Germinal center (tissue), 1 donor: ENCODE results near the gene EXOC4.
"Not testable (repeated sequence)": the region's sequence is repeated elsewhere in the genome, so short reads cannot be mapped to it uniquely, and the experiment has no call there.

Experiments
- DNase-seq: peaks from one replicate; pipeline ENCODE4 v3.0.0; 2012; ENCODE audit warnings: mixed read lengths, low spot score

Gene EXOC4

DNA sequence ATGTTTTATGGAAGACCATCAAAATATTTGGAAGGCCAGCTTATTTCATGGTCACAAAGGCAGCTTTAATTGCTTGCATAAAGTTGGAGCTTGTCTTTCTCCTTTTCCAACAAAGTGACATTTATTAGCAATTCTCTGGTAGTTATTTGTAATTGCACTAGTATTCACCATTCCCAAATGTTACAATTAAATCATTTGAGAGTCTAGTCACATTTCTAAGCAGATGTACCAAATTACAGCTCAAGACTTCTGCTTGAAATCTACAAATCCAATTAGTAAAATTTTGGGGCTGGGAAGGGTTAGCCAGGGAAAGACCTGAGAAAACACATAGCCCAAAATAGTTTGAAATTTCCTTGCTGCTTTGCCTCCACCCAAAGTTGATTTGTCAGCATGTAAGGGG lies 498.2 kb downstream of the EXOC4 start:
- no peak for DNase-seq

DNA sequence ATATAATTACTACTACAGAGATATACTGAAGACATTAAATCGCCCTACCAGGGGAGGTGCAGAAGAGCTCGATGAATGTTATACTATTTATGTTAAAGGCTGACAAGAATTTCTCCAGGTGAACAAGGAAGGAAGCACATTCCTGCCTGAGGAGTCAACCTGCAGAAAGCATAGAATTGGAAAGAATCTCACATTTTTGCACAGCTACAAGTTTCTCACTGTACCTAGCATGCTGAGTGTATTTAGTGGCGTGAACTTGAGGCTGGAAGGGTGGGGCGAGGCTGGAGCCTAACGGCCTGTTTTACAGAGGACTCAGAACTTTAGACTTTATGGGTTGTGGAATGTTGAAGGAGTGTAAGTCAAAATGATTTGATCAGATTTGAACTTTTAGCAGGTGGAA lies 500.6 kb downstream of the EXOC4 start:
- no peak for DNase-seq

- no peak for DNase-seq
These were observed 501.8 kb downstream of the EXOC4 start for GRCh38 chr7:133754708-133755107.

- no peak for DNase-seq
These were observed 503.0 kb downstream of the EXOC4 start for GRCh38 chr7:133755901-133756300.

GRCh38 chr7:133761443-133761842 lies 508.6 kb downstream of the EXOC4 start:
- no peak for DNase-seq

DNA sequence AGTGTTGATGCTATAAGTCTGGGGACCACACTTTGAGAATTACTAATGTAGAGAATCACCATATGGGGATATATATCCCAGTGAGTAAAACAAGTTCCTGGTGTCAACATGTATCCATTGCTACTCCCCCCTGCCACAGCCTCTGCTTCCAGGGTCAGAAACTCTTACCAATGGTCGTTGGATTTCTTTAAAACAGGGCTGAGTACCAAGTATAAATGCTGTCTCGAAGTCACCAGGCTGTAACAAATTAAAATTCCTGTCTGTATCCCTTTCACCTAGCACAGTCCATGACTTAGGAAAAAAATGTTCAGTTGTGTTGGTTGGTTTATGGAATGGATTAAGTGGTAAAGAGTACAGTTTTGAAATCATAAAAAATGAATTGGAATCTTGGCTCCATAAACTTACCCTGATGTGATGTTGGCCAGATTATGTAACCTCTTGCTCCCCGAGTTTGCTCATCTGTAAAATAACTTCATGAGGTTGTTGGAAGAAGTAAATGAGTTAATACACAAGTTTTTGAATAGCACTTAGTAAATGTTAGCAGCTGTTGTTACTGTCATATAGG lies 510.3 kb downstream of the EXOC4 start:
- DNase-seq: no peak

GRCh38 chr7:133769668-133770067 lies 516.8 kb downstream of the EXOC4 start:
- DNase-seq: no peak

- no peak for DNase-seq
These were observed 518.1 kb downstream of the EXOC4 start for GRCh38 chr7:133770863-133771492.

GRCh38 chr7:133771788-133772419 lies 519.0 kb downstream of the EXOC4 start:
- DNase-seq: no peak

GRCh38 chr7:133773601-133774000 lies 520.7 kb downstream of the EXOC4 start:
- DNase-seq: no peak

- DNase-seq: no peak
These were observed 522.3 kb downstream of the EXOC4 start for GRCh38 chr7:133775201-133775600.

- no peak for DNase-seq
These were observed 523.4 kb downstream of the EXOC4 start for GRCh38 chr7:133776266-133776665.

- no peak for DNase-seq
These were observed 524.8 kb downstream of the EXOC4 start for GRCh38 chr7:133777701-133778100.

GRCh38 chr7:133778472-133778871 lies 525.6 kb downstream of the EXOC4 start:
- no peak for DNase-seq

GRCh38 chr7:133779538-133779937 lies 526.7 kb downstream of the EXOC4 start:
- not testable (repeated sequence) for DNase-seq

DNA sequence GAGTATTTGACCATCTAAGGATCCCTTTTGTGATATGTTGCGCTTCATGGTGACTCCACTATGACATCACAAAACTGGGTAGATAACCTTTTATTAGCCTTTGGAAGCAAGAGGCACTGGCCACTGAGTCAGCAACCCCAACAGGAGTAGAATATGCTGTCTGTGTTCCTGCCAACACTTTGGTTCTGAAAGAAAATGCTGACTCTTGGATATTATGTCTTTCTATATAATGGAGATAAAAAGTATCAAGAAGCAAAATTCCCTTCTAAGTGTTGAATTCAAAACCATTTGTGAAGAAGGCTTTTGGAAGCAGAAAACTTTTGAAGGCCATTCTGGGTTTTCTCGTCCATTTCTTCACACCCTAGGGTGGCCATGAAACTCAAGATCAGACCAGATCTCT lies 528.0 kb downstream of the EXOC4 start:
- no peak for DNase-seq

GRCh38 chr7:133781486-133782090 lies 528.7 kb downstream of the EXOC4 start:
- DNase-seq: no peak

DNA sequence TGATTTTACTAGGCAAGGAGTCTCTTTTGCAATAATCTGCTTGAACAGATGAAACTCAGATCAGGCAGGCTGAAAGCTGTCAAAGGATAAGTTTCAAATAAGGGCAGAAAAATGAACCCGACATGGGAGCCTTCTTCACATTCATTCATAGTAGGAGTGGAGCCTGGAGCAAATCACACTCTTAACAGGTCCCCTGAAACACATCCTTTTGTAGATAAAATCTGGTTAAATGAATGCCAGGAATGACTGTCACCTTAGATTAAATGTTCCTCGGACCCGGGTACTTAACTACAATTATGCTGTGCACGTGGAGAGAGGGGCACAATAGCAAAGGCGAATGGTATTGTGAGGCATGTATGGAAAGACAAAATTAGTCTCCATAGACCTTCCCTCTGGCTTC lies 529.6 kb downstream of the EXOC4 start:
- DNase-seq: no peak

DNA sequence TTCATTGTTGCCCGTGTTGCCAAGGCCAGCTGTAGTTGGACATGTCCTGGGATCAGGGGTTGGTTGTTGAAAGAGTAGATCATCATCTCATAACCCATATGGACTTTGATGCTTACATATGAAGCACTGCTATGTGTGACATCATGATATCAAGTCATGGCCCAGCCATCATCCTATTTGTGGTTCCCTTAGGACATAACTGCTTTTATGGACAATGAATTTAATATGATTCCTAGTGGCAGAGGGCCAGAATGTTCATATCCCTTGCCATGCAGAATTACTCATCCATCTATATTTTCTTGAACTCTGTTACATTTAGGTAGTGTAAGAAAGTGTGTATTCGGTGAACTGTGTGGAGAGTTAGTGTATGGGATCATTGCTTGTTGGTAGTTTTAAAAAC lies 530.4 kb downstream of the EXOC4 start:
- DNase-seq: no peak

GRCh38 chr7:133784486-133785001 lies 531.7 kb downstream of the EXOC4 start:
- DNase-seq: no peak

DNA sequence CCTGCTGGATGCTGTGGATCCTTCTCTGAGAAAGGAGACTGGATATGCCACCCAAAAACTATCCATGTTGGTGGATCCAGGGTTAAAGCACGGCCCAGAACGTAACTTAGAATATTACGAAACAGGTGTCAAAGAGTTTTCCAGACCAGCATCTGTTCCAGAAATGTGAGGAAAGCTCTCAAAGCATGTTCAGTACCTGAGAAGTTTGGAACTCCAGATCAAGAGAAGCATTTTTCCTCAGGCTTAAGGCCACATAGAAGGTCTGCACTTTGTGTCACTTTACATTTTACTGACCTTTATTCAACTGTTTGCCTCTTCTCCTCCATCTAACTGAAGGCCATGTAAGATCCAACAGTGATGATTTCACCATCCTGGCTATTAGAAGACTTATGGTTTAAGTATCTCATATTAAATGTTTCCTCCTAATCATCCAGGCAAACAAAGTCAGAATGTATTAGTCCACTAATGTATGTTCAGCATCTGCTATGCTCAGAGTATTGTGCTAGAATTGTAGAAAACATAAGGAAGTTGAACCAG lies 533.6 kb downstream of the EXOC4 start:
- DNase-seq: no peak

DNA sequence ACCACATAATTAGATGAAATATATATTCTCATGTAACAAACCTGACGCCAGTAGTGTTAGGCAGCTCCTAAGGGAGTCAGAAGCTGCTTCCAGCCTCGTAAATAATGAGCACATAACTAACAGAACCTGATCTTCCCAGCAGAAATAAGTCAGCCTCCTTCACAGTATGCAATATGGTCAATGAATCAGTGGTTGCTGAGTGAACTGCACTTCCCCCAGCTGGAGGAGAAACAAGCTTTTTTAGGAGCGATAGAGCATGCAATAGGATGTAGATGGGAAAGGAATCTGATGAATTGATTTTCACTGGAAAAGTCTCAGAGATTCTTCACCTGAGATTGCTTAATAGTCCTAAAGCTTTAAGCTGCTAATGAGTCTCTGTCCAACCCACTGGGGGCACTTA lies 537.1 kb downstream of the EXOC4 start:
- DNase-seq: no peak

DNA sequence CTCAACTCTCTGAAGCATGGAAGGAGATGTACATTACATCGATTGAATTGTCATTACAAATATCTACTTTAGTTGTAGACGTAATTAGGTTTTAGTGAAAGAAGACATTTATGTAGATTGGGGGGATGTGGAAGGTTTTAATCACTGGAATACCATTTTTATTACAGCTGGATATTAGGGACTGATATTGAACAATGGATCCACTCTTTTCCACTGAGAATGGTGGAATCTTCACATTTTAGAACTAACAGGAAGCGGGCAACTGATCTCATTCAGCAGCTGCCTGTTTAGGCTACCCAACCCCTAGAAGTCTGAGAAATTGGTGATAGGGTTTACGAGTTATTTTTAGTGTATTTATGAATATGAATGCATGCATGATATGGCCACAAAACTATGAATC lies 538.0 kb downstream of the EXOC4 start:
- DNase-seq: no peak
